ENCODE results near the gene PITX1.

PITX1 gene

DNA sequence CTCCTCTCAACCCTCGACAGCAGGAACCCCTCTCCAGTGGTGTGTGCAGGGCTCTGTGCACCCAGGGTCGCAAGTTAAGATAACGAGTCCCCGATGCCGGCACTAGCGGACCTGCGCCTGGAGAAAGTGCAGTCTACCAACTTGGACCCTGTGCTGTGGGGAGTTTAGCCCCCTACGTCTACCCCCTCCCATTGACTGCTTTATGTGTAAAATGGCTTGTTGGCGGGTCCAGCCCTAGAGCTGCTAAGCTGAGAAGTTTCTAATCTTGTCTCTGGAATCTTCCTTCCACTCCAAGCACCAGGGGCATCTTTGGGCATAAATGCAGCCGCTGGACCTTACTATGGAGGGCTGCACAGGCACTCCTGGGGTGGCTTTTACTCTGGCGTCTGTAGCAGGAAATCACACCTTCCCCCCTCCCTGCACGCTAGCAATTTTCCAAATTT lies 7.1 kb upstream of the PITX1 start:
- no peak for DNase-seq

- DNase-seq: no peak
Observed at GRCh38 chr5:135040333-135041144, 6.5 kb upstream of the PITX1 start.

- DNase-seq: no peak
Observed at GRCh38 chr5:135040034-135040332, 6.0 kb upstream of the PITX1 start.

DNA sequence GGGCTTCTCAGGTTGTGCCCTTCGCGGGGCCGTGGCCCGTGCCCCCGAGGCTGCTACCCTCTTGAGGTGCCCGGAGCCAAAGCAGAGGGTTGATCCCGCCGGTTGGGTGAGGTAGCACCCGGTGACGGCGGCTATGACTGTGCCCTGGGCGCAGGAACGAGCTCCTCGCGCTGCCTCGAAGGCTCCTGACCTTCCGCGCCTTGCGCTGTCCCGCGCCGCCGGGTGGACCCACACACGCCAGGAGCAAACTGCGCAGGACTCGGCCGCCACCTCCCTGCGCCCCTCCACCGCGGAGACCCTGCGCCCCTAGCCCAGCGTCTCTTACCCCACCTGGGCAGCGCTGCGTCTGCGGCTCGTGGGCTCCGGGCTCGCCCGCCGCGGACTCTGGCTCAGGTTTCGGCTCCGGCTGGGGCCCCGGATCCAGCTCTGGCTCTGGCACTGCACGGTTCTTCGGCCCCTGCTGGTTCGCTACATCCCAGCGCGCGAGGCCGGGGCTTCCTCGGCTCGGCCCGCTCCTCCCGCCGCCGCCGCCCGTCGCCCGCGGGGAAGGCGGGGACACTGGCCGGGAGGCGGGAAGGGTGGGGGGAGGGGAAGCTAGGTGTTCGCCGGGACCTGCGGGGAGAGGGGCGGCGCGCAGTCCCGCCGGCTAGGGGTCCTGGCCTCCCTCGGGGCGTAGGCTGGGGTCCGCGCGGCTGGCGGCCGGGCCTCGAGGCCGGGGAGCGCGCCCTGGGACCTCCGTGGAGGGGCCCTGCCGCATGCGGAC lies 5.4 kb upstream of the PITX1 start:
- no peak for DNase-seq

DNA sequence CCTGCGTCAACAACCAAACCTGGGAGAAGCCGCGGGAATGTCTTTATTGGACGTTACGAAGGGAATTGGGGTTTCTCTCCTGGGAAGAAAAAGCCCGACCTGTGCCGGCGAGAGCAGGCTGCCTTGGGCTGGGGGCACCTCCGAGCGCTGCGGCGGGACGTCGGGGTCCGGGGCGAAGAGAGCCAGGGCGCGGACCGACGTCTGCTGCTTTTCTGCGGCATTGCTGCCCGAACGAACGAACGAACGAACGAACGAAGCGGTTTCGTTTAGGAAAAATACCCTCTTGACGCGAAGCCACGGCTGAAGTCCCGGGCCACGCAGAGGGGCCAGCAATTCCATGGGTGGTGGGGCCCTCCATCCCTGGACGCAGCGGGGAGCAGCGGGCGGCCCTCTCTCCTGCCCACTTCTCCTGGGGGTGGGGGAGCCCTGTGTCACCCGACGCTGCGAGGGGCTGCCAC lies 4.8 kb upstream of the PITX1 start:
- no peak for DNase-seq

- DNase-seq: no peak
Observed at GRCh38 chr5:135038205-135038812, 4.3 kb upstream of the PITX1 start.

GRCh38 chr5:135037519-135038204 lies 3.6 kb upstream of the PITX1 start:
- no peak for DNase-seq

DNA sequence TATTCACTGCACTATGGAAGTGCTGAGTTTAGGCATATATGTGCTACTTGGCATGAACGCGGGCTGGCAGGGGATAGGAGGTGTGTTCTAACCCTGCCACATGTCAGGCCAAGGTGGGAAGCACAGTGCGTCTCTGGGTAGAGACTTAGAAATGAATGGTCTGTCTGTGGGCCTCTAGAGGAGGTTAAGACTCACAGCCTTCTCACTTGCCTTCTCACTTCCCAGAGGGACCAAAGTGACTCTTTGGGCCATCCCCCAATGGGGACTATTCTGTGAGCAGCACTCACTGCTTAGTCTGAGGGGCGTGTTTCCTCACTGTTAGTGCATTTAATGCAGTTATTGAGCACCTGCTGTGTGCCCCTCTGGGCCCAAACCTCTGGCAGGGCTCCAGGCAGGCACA lies 2.4 kb upstream of the PITX1 start:
- DNase-seq: no peak

DNA sequence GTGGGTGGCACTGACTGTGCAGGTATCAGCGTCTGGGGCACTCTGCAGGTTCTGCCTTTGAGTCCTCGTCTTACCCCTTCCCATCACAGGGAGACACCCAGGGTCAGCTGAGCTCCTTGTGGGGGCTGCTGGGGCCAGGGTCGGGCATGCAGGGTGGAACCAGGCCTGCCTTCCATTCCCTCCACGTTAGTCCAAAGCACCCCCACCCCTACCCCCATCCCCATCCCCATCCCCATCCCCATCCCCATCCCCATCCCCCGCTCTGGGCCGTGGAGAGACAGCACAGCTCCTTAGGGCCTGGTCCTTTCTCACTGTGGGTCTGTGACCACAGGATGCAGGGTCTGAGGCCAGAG lies 1.6 kb upstream of the PITX1 start:
- no peak for DNase-seq

- no peak for DNase-seq
Observed at GRCh38 chr5:135034963-135035677, 1.1 kb upstream of the PITX1 start.

DNA sequence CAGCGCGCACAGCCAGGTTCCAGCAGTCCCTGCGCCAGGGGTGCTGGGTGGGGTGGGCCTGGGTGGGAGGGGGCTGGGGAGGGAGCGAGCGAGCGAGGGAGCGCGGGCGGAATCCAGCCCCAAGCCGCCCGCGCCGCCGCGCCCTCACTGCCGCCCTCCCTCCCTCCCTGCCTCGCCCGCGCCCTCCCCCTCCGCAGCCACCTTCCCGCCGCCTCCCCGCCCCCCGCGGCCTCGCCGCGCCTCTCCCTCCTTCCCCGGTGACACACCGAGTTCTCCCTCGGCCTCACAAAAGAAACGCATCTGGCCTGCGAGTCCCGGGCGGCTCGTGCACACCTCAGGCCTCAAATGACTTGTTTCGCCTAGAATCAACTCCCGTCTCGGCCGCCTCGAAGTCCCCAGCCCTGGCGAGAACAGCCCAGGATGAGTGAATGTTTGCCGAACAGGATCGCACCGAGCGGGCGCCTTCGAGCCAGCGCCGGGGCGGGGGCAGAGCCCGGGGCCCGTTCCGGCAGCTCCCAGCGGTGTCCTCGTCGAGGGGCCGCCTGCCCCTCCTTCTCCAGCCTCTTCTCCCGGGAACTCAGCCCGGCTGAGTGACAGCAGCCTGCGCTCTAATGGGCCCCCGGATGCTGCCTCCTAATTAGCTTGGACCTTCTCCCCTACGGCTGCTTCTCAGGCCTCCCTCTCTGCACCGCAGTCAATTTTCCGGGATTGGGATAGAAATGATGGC lies 371 bp upstream of the PITX1 start:
- DNase-seq: no peak

GRCh38 chr5:135032999-135033861 lies 798 bp downstream of the PITX1 start:
- no peak for DNase-seq

- no peak for DNase-seq
Observed at GRCh38 chr5:135032695-135032998, 1.4 kb downstream of the PITX1 start.

GRCh38 chr5:135031813-135032694 lies 2.0 kb downstream of the PITX1 start:
- no peak for DNase-seq

DNA sequence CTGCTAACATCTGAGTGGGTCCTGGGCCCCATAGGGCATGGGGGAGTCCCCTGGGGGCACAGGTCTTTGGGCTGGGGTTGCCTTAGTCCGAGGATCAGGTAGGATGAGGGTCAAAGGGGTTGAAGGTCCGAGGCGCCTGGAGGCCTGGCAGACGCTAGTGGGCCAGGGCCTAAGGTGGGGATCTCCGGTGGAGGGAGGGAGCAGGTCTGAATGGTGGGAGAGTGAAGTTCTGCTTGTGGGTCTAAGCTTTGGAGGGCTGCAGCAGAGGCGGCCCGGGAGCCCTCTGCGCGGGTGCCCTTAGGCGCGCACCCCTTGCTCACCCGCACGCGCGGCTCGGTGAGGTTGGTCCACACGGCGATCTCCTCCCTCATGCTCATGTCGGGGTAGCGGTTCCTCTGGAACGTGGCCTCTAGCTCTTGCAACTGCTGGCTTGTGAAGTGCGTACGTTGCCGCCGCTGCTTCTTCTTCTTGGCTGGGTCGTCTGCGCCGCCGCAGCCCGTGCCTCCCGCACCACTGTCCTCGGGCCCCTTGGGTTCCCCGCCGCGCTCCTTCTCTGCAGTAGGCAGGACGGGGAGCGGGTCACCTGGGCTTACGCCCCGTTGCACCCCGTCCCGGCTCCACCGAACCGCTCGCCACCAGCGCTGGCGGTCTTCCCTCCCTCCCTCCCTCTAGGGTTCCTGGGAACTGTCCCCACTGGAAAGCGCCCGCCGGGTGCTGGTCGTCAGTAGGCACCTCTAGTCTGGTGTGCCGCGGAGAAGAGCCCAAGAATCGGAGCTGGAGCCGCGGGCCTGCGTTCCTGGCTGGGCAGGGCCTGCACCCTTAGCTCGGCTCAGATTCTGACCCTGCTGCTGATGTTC lies 2.8 kb downstream of the PITX1 start:
- DNase-seq: no peak

- DNase-seq: no peak
Observed at GRCh38 chr5:135030123-135030955, 3.7 kb downstream of the PITX1 start.

GRCh38 chr5:135029477-135030122 lies 4.4 kb downstream of the PITX1 start:
- no peak for DNase-seq

Measured in fibroblast of skin of scalp (primary cell).